H9 (cell line): ENCODE results near the gene SIGLEC8. TPM values are rescaled to one million over a fixed set of nuclear protein-coding genes. Genes with fewer than 3 reads are reported as not detected.

Experiments used
- DNase-seq: peaks from one replicate; pipeline ENCODE4 v3.0.0-alpha.2; 2017
- H2AFZ ChIP-seq: one replicate; pipeline ENCODE4 v1.6.1; 2013; ENCODE audit warnings: mild to moderate bottlenecking, low read length, control low read depth, moderate library complexity
- H2AK5ac ChIP-seq: 2 replicates; pipeline ENCODE4 v1.6.1; 2013; ENCODE audit warnings: low read length, control low read depth, mixed read lengths; ENCODE audit not compliant: insufficient read length
- H2BK120ac ChIP-seq: one replicate; pipeline ENCODE4 v1.6.1; 2013; ENCODE audit warnings: low read depth, mild to moderate bottlenecking, low read length, control low read depth, inconsistent platforms; ENCODE audit not compliant: poor library complexity, severe bottlenecking
- H2BK12ac ChIP-seq: 2 replicates; pipeline ENCODE4 v1.6.1; 2013; ENCODE audit warnings: low read length, control low read depth, mixed read lengths, low read depth; ENCODE audit not compliant: insufficient read length
- H2BK15ac ChIP-seq: 2 replicates; pipeline ENCODE4 v1.6.1; 2013; ENCODE audit warnings: low read depth, low read length, control low read depth
- H2BK20ac ChIP-seq: one replicate; pipeline ENCODE4 v1.6.1; 2013; ENCODE audit warnings: low read depth, mild to moderate bottlenecking, low read length, control low read depth, inconsistent platforms; ENCODE audit not compliant: poor library complexity, severe bottlenecking
- H2BK5ac ChIP-seq: 2 replicates; pipeline ENCODE4 v1.6.1; 2013; ENCODE audit warnings: low read length, control low read depth, mixed read lengths; ENCODE audit not compliant: insufficient read length
- H3K14ac ChIP-seq: 2 replicates; pipeline ENCODE4 v1.6.1; 2013; ENCODE audit warnings: low read length, control low read depth; ENCODE audit not compliant: insufficient read depth
- H3K18ac ChIP-seq: 2 replicates; pipeline ENCODE4 v1.6.1; 2013; ENCODE audit warnings: low read depth, mild to moderate bottlenecking, mixed read lengths, low read length, control low read depth; ENCODE audit not compliant: insufficient read length
- H3K23ac ChIP-seq: 2 replicates; pipeline ENCODE4 v1.6.1; 2013; ENCODE audit warnings: low read length, control low read depth, mixed read lengths, low read depth; ENCODE audit not compliant: insufficient read length
- H3K23me2 ChIP-seq: 2 replicates; pipeline ENCODE4 v1.6.1; 2013; ENCODE audit warnings: low read depth, mild to moderate bottlenecking, mixed read lengths, low read length, control low read depth; ENCODE audit not compliant: insufficient read length, poor library complexity, severe bottlenecking
- H3K27ac ChIP-seq: 2 replicates; pipeline ENCODE4 v1.5.1; 2013; ENCODE audit warnings: low read length, control low read depth, mixed read lengths, low read depth; ENCODE audit not compliant: insufficient read length
- H3K27me3 ChIP-seq: 2 replicates; pipeline ENCODE4 v1.6.1; 2013; ENCODE audit warnings: low read length, control low read depth, inconsistent platforms; ENCODE audit not compliant: insufficient read depth
- H3K4ac ChIP-seq: 2 replicates; pipeline ENCODE4 v1.6.1; 2013; ENCODE audit warnings: low read depth, mild to moderate bottlenecking, control low read depth, inconsistent platforms, low read length, moderate library complexity
- H3K4me1 ChIP-seq: 2 replicates; pipeline ENCODE4 v1.6.1; 2013; ENCODE audit warnings: low read length, control low read depth, inconsistent platforms; ENCODE audit not compliant: insufficient read depth
- H3K4me2 ChIP-seq: 2 replicates; pipeline ENCODE4 v1.6.1; 2013; ENCODE audit warnings: low read length, control low read depth, mixed read lengths; ENCODE audit not compliant: insufficient read length, insufficient read depth
- H3K56ac ChIP-seq: 2 replicates; pipeline ENCODE4 v1.6.1; 2013; ENCODE audit warnings: low read depth, mild to moderate bottlenecking, mixed read lengths, low read length, control low read depth; ENCODE audit not compliant: insufficient read length
- H3K79me1 ChIP-seq: 2 replicates; pipeline ENCODE4 v1.6.1; 2013; ENCODE audit warnings: low read depth, mild to moderate bottlenecking, moderate library complexity, low read length, control low read depth, inconsistent platforms; ENCODE audit not compliant: insufficient read depth, poor library complexity, severe bottlenecking
- H3K79me2 ChIP-seq: 2 replicates; pipeline ENCODE4 v1.6.1; 2013; ENCODE audit warnings: low read length, control low read depth, inconsistent platforms; ENCODE audit not compliant: insufficient read depth
- H3K9ac ChIP-seq: 2 replicates; pipeline ENCODE4 v1.6.1; 2013; ENCODE audit warnings: low read length, control low read depth, mixed read lengths; ENCODE audit not compliant: insufficient read length; ENCODE audit errors: extremely low read depth
- H3K9me3 ChIP-seq: one replicate; pipeline ENCODE4 v1.6.1; 2013; ENCODE audit warnings: low read depth, low read length, inconsistent platforms; ENCODE audit not compliant: control insufficient read depth
- H3T11ph ChIP-seq: one replicate; pipeline ENCODE4 v1.6.1; 2013; ENCODE audit warnings: mild to moderate bottlenecking, low read length, control low read depth, inconsistent platforms
- H4K20me1 ChIP-seq: one replicate; pipeline ENCODE4 v1.6.1; 2013; ENCODE audit not compliant: control insufficient read depth, insufficient read length, insufficient read depth
- H4K5ac ChIP-seq: 2 replicates; pipeline ENCODE4 v1.6.1; 2013; ENCODE audit warnings: low read depth, mild to moderate bottlenecking, mixed read lengths, low read length, control low read depth; ENCODE audit not compliant: insufficient read length
- H4K8ac ChIP-seq: replicated peaks from 2 replicates; pipeline ENCODE4 v1.6.1; 2013; ENCODE audit warnings: low read length, control low read depth, mixed read lengths, low read depth; ENCODE audit not compliant: insufficient read length
- H4K91ac ChIP-seq: 2 replicates; pipeline ENCODE4 v1.6.1; 2013; ENCODE audit warnings: low read depth, mild to moderate bottlenecking, moderate library complexity, mixed read lengths, low read length, control low read depth; ENCODE audit not compliant: insufficient read length
- H3K27ac Mint-ChIP-seq, 3 experiments: 2 replicates in 2 of 3; 3 replicates in 1 of 3; pipeline ENCODE4 v1.8.0; 2020 to 2021; ENCODE audit warnings: mixed read lengths in 3 of 3, mild to moderate bottlenecking in 1 of 3, moderate library complexity in 1 of 3
- H3K27me3 Mint-ChIP-seq: 2 replicates; pipeline ENCODE4 v1.8.0; 2021; ENCODE audit warnings: low read depth, mild to moderate bottlenecking, moderate library complexity, mixed read lengths
- H3K36me3 Mint-ChIP-seq, 3 experiments: 2 replicates in 2 of 3; 3 replicates in 1 of 3; pipeline ENCODE4 v1.8.0; 2020 to 2021; ENCODE audit warnings: low read depth in 3 of 3, mixed read lengths in 3 of 3; ENCODE audit not compliant: insufficient read depth in 1 of 3
- H3K4me1 Mint-ChIP-seq, 2 experiments: 2 replicates each; pipeline ENCODE4 v1.8.0; 2020; ENCODE audit warnings: mixed read lengths in 2 of 2
- H3K4me3 Mint-ChIP-seq, 2 experiments: 2 replicates in 1 of 2; 3 replicates in 1 of 2; pipeline ENCODE4 v1.8.0; 2020 to 2021; ENCODE audit warnings: mild to moderate bottlenecking in 2 of 2, mixed read lengths in 2 of 2, moderate library complexity in 1 of 2
- H3K9me3 Mint-ChIP-seq, 2 experiments: 2 replicates in 1 of 2; 3 replicates in 1 of 2; pipeline ENCODE4 v1.8.0; 2020; ENCODE audit warnings: mild to moderate bottlenecking in 2 of 2, mixed read lengths in 2 of 2, moderate library complexity in 1 of 2
- CTCF ChIP-seq: fragments of 200-600 bp; sonication (generic); conservative IDR thresholded peaks from 3 replicates; pipeline ENCODE4 v1.8.0; 2021; ENCODE audit warnings: antibody characterized with exemption, mild to moderate bottlenecking
- WGBS: extraction: QIAGEN DNeasy Blood & Tissue Kit; methylation state at CpG from one replicate; pipeline ENCODE4 v1.1.7; 2013; ENCODE audit warnings: missing lambda C conversion rate, low lambda C conversion rate, mixed read lengths; ENCODE audit not compliant: insufficient read length; ENCODE audit errors: extremely low coverage; 5-methylcytosine and 5-hydroxymethylcytosine counted together
- total RNA-seq: library from RNA; stranded (reverse); gene quantifications from 2 replicates; pipeline ENCODE4 v1.2.1, GENCODE V29; 2021

SIGLEC8 gene
- total RNA-seq, 1 experiment from 2014 or later = not detected

- no peaks in the 10 kb centered on the region for H3K4me1 Mint-ChIP-seq
- H3K36me3 Mint-ChIP-seq = no peaks in the 10 kb centered on the region
- H3K27me3 Mint-ChIP-seq = peaks cover 61% of the 10 kb centered on the region
Measured at GRCh38 chr19:51469629-51470028, 11.4 kb upstream of the SIGLEC8 start.

More at GRCh38 chr19:51469629-51470028, 11.4 kb upstream of the SIGLEC8 start:
- no peak overlapping the region for H3K23ac ChIP-seq
- Mint-ChIP-seq H3K27ac (no peak overlapping the region), H3K9me3 (peaks cover 0 to 85% of the 10 kb centered on the region in 2 experiments; a peak in 2 of 5 replicates), H3K4me3 (no peak overlapping the region)
- no peak overlapping the region for H3T11ph ChIP-seq
- no peak overlapping the region for H4K8ac ChIP-seq
- no peak overlapping the region for H2AK5ac ChIP-seq
- no peak overlapping the region for H2BK12ac ChIP-seq
- no peaks in the 10 kb centered on the region for H4K20me1 ChIP-seq
- H3K18ac ChIP-seq = no peak overlapping the region
- no peak overlapping the region for H3K56ac ChIP-seq
- H3K4me2 ChIP-seq = no peak overlapping the region
- H3K14ac ChIP-seq = no peak overlapping the region
- H3K27me3 ChIP-seq = no peaks in the 10 kb centered on the region
- no peak overlapping the region for H2BK120ac ChIP-seq
- H3K79me2 ChIP-seq = no peaks in the 10 kb centered on the region
- no peaks in the 10 kb centered on the region for H3K9me3 ChIP-seq
- H2BK15ac ChIP-seq = no peak overlapping the region
- H2AFZ ChIP-seq = no peak overlapping the region
- no peaks in the 10 kb centered on the region for H3K23me2 ChIP-seq
- H4K91ac ChIP-seq = no peak overlapping the region
- no peak overlapping the region for H3K9ac ChIP-seq
- H3K4ac ChIP-seq = no peak overlapping the region
- no peaks in the 10 kb centered on the region for H3K79me1 ChIP-seq
- H3K4me1 ChIP-seq = no peaks in the 10 kb centered on the region
- no peak overlapping the region for H3K27ac ChIP-seq
- DNase-seq = no peak
- no peak overlapping the region for H2BK5ac ChIP-seq
- WGBS = no CpG with 5 or more reads among the region's 1 CpG
- H4K5ac ChIP-seq = no peak overlapping the region
- no peak for TF ChIP-seq CTCF
- no peak overlapping the region for H2BK20ac ChIP-seq
